Fibroblast of lung (primary cell): ENCODE measurements around the gene SERPINC1.

Source experiments
- CTCF ChIP-seq, 2 donors: IDR thresholded peaks in 1 of 2; conservative IDR thresholded peaks in 1 of 2; 1 replicate in 1 of 2; 2 replicates in 1 of 2; pipeline ENCODE4 v1.5.1; 2011 to 2012; ENCODE audit warnings: low read length in 2 of 2, control low read depth in 1 of 2, inconsistent platforms in 1 of 2, low read depth in 1 of 2, mild to moderate bottlenecking in 1 of 2
- EZH2 ChIP-seq: IDR thresholded peaks from 2 replicates; pipeline ENCODE4 v1.5.1; 2012; ENCODE audit warnings: low read length, control low read depth, mild to moderate bottlenecking; ENCODE audit errors: missing control alignments

GRCh38 chr1:173868266-173869020 lies 48.7 kb downstream of the SERPINC1 start, which contains the start of gene ZBTB37:
- TF ChIP-seq CTCF (conservative IDR thresholded peaks at IDR 0.05 in 1 of 2, IDR thresholded peaks at IDR 0.05 in 1 of 2; ENCODE audit: low read depth in 1 of 2, low read length in 2 of 2) = no peak
- TF ChIP-seq EZH2 = no peak
